HG02852 (cell line): Measurements from ENCODE around the gene AGAP1.

Source experiments
- ATAC-seq: cut with Tn5 transposase; IDR thresholded peaks from one replicate; pipeline ENCODE4 v1.9.1; 2021; ENCODE audit warnings: mild to moderate bottlenecking, moderate library complexity; ENCODE audit not compliant: unreplicated experiment

The AGAP1 gene

GRCh38 chr2:236001166-236001828 lies 507.5 kb downstream of the AGAP1 start:
- ATAC-seq: no peak

DNA sequence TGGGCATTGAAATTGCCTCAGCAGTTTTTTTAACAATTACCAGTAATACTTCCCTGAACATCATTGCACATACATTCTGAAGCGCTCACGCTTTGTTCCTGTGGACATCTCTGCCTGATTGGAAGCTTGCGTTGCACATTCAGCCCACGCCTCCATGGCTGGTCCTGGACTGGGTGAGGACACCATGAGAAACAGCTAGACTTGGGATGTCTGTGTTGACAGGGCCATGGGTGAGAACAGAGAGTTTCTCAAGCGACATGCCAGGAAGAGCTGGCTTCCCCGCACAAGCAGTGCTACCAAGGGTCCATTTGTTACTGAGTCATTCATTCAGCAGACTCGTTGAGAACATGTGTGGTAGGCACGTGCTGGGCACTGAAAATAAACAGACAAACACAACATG lies 508.0 kb downstream of the AGAP1 start:
- ATAC-seq: no peak

DNA sequence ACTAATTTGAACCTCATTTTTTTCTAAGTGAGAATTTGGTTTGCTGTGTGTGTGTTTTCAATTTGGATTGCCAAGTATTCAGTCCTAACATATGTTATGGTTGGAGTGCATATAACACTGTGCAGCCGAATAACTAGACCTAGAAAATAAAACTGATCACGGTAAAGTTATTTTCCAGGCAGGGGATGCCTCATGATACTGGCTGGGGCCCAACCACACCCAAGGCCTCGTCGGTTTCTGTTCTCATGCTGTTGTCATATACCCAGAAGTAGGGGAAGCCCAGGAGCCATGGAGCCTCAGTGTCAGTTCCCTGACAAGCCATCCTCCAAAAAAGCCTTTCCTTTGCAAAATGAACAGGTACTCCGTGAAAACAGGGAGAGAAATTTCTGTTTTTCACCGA lies 514.2 kb downstream of the AGAP1 start:
- ATAC-seq: no peak

GRCh38 chr2:236008857-236009256 lies 515.0 kb downstream of the AGAP1 start:
- no peak for ATAC-seq

DNA sequence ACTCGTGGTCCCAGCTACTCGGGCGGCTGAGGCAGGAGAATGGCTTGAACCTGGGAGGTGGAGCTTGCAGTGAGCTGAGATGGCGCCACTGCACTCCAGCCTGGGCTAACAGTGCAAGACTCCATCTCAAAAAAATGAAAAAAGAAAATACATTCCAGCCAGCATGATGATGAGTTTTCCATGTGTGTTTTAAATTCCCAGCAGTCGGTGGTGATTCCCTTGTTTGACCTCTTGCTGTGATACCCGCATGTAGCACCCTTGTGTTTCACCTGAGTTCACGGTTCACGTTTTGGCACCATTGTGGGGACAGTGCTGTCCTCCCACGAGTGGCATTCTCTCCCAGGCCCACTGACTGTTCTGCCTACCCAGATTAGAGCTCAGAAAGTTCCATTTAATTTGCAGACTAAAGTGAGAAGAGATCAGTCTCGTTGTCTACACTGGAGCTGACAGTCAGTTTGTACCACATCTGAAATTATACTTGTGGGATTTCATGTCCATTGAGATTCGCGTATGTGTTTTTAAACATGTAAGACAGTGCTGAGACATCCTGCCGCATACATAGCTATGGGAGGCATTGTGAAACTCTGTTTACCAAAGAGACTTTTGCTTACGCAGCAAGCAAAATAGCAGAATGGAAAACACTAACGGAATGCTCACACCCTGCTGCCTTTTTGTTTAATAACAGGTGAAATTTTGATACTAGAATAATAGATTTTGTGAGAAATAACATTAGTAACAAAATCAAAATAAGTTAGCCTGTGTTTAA lies 517.3 kb downstream of the AGAP1 start:
- no peak for ATAC-seq

- no peak for ATAC-seq
These were observed 518.3 kb downstream of the AGAP1 start for GRCh38 chr2:236012155-236012554.

GRCh38 chr2:236014408-236015131 lies 520.7 kb downstream of the AGAP1 start:
- no peak for ATAC-seq

DNA sequence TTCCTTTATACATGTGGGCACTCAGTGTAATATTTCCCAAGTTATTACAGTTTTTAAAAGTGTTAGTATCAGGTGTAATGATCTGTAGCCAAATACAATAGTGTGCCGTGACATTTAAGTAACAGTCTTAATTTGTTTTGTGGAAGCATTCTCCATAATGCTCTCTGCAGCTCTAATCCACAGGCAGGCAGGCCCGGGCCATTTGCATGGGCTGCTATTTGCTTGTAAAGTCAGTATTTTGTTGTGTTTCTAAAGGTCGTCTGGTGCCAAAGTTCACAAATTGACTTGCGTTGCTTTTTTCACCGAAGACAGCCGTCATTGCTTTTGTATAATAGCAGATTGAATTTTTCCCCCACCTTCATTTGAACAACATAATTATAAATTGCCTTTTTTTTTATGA lies 521.3 kb downstream of the AGAP1 start:
- ATAC-seq: no peak

- no peak for ATAC-seq
These were observed 522.7 kb downstream of the AGAP1 start for GRCh38 chr2:236016496-236016895.

GRCh38 chr2:236017446-236017845 lies 523.6 kb downstream of the AGAP1 start:
- no peak for ATAC-seq

GRCh38 chr2:236019434-236019833 lies 525.6 kb downstream of the AGAP1 start:
- ATAC-seq: no peak

DNA sequence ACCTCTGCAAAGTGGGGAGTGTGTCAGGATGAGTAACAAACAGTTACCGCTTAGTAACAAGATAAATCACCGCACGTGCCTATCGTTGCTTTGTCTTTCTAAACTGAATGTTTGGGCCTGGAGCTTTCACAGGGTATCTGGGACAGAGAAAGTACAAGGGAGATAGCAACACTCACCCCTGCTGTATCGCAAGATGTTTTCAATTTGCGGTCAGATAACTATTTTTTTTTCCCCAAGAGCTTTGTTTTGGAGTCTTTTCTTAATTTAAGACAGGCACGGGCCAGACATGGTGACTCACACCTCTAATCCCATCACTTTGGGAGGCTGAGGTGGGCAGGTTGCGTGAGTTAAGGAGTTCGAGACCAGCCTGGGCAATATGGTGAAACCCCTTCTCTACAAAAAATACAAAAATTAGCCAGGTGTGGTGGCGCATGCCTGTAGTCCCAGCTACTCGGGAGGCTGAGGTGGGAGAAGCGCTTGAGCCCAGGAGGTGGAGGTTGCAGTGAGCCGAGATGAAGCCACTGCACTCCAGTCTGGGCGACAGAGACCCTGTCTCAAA lies 527.7 kb downstream of the AGAP1 start:
- ATAC-seq: no peak

DNA sequence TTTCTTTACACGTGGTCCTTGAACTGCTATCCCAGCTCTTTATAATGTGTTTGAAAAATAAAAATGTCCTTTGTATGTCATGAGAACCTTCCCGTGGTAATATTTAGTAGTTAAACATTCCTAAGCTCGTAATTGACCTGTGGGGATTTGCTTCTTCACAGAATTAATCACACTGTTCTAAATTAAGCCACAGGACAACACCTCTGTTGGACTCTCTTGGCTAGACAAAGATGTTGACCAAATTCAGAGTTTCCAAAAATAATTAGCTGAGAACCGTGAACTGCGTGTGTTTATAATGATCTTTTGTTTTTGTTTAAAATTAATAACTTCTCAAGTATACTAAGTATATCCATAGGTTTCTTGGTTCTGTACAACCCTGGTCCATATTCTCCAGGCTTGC lies 528.3 kb downstream of the AGAP1 start:
- no peak for ATAC-seq

DNA sequence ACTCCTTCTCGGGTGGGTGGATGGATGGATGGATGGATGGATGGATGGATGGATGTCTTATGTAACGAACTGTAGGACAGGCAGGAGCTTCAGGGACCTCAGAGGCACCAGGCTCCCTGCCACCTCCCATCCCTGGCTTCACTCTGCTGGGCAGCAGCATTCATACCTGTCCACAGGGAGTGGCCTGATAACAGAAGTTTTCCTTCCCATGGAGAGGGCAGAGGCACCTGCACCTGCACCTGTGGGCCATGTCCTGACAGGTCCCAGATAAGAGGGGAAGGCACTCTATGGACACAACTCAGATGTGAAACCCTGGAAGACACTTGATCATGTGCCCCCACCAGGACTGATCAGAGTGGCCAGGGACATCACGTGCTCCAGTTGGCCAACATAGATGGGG lies 532.0 kb downstream of the AGAP1 start:
- ATAC-seq: no peak

DNA sequence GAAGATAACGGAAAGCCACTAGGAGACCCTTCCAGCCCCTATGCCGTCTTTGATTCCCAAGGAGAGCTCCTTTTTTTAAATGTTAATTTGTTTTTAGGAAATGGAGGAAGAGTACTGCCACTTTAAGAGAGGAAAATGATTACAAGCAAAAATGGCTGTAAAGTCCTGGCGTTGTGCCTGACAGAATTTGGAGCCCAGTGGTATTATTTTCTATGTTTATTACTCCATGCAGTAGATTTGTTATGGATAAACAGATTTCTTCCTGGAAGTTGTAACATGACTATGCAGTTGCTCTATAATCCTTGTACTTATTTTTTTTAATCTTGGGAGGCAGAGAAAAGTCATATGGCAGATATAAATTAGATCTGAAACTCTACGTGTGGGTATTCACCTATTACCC lies 533.0 kb downstream of the AGAP1 start:
- no peak for ATAC-seq

- ATAC-seq: no peak
These were observed 534.2 kb downstream of the AGAP1 start for GRCh38 chr2:236028066-236028465.

DNA sequence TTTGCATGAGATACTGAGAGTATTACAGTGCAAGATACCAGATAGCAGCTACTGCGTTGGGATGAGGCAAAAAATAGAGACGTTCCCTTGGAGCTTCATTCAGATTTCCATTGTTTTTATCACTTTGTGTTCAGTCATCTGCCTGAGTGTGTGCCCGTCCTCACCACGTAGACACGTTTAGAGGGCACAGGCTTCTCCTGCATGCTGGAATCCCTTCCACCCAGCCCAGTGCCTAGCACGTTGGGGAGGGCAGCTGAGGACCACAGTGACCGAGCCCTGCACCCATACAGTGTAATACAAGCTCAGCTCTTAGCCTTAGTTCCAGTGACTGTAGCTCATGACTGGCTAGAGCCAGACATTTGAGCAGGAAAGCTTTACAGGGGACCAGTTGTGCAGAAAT lies 539.6 kb downstream of the AGAP1 start:
- ATAC-seq: no peak

DNA sequence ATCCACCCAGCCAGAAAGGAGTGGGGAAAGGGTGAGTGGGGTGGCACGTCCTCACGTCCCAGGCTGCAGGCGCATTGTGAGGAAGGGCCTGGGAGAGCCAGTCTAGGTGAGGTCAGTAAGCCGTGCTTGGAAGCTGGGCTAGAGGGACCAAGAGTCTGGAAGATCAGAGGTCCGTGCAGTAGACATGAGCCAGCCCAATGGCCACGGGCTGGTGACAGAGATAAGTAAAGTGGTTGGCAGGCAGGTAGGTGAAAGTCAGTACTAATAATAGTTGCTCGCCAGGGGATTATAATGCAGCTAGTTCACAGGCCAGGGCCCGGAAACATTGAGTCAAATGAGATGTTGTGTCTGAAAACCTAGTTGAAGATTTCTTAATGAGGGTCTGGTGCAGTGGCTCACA lies 541.1 kb downstream of the AGAP1 start:
- ATAC-seq: no peak

GRCh38 chr2:236036045-236036444 lies 542.2 kb downstream of the AGAP1 start:
- no peak for ATAC-seq

- ATAC-seq: no peak
These were observed 544.3 kb downstream of the AGAP1 start for GRCh38 chr2:236038096-236038495.

GRCh38 chr2:236040600-236041328 lies 546.9 kb downstream of the AGAP1 start:
- ATAC-seq: no peak
